ENCODE data around the gene SPATA13.
"Not testable (repeated sequence)": the region's sequence is repeated elsewhere in the genome, so short reads cannot be mapped to it uniquely, and the experiment has no call there.

The SPATA13 gene

DNA sequence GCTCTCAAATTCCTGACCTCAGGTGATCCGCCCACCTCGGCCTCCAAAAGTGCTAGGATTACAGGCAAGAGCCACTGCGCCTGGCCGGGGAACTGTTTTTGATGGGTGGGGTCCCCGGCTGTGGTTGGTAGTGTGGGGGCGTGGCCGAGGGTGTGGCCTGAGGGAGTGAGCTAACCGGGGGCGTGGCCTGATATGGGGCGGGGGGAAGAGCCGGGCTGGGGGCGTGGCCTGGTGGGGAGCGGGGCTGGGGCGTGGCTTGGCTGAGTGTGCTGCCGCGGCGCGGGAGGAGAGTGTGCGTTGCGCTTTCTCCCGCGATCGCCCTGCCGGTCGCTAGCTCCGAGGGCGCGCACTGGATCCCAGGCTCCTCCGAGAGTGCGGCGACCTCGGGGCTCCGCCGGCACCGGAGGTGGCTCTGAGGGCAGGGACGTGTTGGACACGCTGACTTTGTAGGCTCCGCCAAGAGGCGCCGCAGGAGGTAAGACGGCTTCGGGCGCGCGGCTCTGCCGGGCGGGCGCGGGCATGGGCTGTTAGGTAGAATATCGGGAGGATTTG, at the start of gene SPATA13:
TSS of gene SPATA13 (plus strand) at position 263 of the 552 bp plus-strand sequence. CDS start 62,210 bp downstream, outside the sequence.
- peak; percentile 99 for DNase-seq (ENCODE audit: low spot score)

- no peak for DNase-seq (ENCODE audit: low spot score)
Measured at GRCh38 chr13:24112791-24113190, 47.7 kb upstream of the SPATA13 start.

- no peak for DNase-seq (ENCODE audit: low spot score)
Measured at GRCh38 chr13:24115671-24116070, 44.8 kb upstream of the SPATA13 start.

GRCh38 chr13:24116131-24116530, 44.4 kb upstream of the SPATA13 start:
- no peak for DNase-seq (ENCODE audit: low spot score)

- no peak for DNase-seq (ENCODE audit: low spot score)
Measured at GRCh38 chr13:24118576-24118975, 41.9 kb upstream of the SPATA13 start.

- DNase-seq (ENCODE audit: low spot score): peak; percentile 34
Measured at GRCh38 chr13:24119626-24120508, 40.7 kb upstream of the SPATA13 start.

DNA sequence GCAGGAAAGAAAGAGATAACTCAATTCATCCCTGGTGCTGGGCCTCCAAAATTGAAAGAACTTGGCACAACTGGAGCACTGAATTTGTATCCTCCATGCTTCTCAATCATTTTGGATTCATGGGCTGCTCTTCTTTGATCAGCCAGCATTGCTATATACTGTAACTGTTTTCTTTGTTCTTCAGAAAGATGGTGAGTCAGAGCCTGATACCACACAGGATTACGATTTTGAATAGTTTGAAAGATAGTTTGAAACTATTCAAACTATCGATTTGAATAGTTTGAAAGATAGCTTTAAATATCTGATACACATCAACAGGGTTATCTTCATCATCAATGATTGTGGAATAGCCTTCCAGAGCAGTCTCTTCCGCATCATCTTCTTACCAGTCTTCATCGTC, 38.5 kb upstream of the SPATA13 start:
- not testable (repeated sequence) for DNase-seq (ENCODE audit: low spot score)

- no peak for DNase-seq (ENCODE audit: low spot score)
Measured at GRCh38 chr13:24122569-24122968, 38.0 kb upstream of the SPATA13 start.

- DNase-seq (ENCODE audit: low spot score): no peak
Measured at GRCh38 chr13:24123761-24124160, 36.8 kb upstream of the SPATA13 start.

GRCh38 chr13:24124789-24125476, 35.6 kb upstream of the SPATA13 start:
- no peak for DNase-seq (ENCODE audit: low spot score)

GRCh38 chr13:24127116-24127631, 33.3 kb upstream of the SPATA13 start:
- no peak for DNase-seq (ENCODE audit: low spot score)

GRCh38 chr13:24128112-24128511, 32.4 kb upstream of the SPATA13 start:
- no peak for DNase-seq (ENCODE audit: low spot score)

DNA sequence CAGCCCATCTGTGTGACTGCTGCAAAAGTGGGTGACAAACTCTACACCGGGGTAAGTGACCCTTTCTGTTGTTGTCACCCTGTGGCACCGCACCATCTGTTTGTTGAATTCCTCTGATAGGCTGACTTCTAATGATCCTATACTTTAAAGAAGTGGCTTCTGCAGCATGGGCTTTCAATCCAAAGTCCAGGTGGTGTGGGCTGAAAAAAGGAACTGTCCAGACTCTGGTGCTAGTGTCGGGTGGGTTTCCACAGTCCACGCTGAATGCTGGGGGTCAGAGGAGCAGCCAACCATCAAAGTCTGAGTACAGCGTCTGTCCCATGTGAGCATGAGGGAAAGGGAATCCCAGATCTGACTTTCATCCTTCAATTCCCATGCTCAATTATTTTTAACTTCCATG, 31.6 kb upstream of the SPATA13 start:
- DNase-seq (ENCODE audit: low spot score): no peak

- DNase-seq (ENCODE audit: low spot score): no peak
Measured at GRCh38 chr13:24129914-24130774, 30.4 kb upstream of the SPATA13 start.

- no peak for DNase-seq (ENCODE audit: low spot score)
Measured at GRCh38 chr13:24131749-24132148, 28.8 kb upstream of the SPATA13 start.

DNA sequence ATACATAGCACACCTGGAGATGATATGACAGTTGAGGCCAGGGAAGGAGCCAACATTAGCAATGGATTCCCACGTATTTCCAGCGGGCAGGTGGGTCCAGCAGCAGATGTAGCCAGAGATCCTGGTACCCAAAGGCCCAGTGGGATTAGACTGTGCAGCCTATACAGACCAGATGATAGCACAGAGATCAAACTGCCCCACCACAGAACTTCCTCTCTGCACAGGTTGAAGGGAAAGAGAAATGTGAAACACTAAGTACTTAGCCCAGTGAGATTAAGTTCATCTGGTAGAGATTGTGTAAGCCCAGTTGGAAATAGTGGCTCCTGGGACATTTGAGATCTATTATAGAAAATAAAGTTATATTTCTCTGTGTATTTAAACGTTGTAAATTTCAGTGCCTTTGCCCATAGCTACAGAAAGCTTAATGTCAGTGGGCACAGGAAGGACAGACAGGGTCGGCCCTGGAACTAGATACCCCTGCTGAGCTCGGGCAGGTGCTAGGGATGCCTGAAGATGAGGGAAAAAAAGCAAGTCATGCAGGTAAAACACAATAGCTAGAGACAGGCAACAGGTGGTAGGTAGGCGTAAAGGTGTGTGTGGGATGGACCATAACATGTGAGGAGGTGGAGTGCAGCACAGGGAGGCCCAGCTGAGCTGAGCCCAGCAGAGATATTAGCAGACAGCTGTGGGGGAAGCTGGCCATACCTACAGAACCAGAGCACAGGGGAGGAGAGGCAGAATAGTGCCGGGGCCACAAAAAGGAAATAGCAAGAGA, 27.3 kb upstream of the SPATA13 start:
- DNase-seq (ENCODE audit: low spot score): no peak

DNA sequence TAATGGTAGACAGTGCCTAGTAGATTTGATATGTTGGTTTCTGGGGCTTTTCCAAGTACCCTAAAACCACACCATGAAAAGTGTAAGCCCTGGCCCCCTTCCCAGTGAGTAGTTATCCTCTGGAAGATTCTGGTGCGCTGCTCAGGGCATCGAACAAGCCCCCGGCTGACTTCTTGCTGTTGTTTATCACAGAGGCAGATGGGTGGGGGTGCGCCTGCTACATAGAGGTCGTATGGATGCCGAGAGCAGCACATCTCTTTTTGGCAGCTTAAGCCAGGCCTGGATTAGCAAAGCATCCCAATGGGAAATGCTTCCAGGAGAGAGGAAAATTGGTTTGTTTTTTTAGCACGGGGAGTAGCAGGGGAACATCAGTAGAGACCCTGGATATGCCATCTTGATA, 26.3 kb upstream of the SPATA13 start:
- no peak for DNase-seq (ENCODE audit: low spot score)

DNA sequence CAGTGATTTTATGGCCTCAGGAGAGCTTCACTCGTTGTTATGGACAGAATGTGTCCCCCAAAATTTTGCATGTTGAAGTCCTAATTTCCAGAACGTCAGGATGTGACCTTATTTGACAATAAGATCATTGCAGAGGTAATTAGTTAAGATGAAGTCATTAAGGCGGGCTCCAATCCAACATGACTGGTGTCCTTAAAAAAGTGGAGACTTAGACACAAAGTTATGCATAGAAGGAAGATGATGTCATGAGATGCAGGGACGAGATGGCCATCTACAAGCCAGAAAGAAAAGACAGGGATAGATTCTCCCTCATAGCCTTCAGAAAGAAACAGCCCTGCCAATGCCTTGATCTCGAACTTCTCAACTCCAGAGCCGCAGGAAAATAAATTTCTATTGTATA, 25.8 kb upstream of the SPATA13 start:
- DNase-seq (ENCODE audit: low spot score): no peak

DNA sequence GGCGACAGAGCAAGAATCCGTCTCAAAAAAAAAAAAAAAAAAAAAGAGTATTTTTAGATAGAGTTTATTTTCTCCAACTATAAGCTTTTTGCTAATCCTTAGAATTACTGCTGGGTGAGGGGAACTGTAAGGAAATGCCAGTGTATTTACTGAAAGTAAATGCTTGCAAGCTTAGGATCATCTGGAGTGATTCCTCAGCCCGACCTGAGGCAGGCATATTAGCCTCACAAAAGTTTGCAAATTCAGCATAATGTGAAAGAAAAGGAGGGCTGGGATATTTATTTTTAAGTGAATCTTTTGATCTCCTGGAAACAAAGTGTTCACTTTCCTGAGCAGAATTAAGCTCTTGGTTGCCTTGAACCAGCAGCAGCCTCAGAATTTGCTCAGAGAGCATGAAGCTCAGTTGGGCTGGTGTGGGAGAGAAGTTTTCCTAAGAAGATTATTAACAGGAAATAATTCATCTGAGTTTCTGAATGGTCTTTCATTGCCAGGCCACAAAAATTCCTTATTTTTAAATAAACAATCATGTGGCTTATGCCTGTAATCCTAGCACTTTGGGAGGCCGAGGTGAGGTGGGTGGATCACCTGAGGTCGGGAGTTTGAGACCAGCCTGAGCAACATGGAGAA, 24.7 kb upstream of the SPATA13 start:
- no peak for DNase-seq (ENCODE audit: low spot score)

- DNase-seq (ENCODE audit: low spot score): no peak
Measured at GRCh38 chr13:24138911-24139310, 21.6 kb upstream of the SPATA13 start.

All from iPS-NIHi11 (cell line).